Pancreas (tissue), 10 donors: Measurements from ENCODE around the gene PRDM15. TPM values are rescaled to one million over a fixed set of nuclear protein-coding genes. Genes with fewer than 3 reads are reported as not detected.

Source experiments
- ATAC-seq, 4 donors: fragments of 200-7000 bp; cut with Tn5 transposase; one replicate each; pipeline versions ENCODE4 v1.8.0 to v1.9.1; 2020; ENCODE audit warnings: mild to moderate bottlenecking in 4 of 4, moderate library complexity in 4 of 4
- DNase-seq, 6 donors: peaks; one replicate each; pipeline ENCODE4 v3.0.0-alpha.2; 2020
- FAIRE-seq: peaks from 2 replicates; lab custom pipeline; 2012; peaks lifted over from hg19 to GRCh38; lab: Jason Lieb, UNC
- H3K27ac ChIP-seq, 4 donors: fragments of 200-600 bp; sonication (generic); 1 replicate in 3 of 4; 2 replicates in 1 of 4; pipeline versions ENCODE4 v1.5.0 to v1.8.0; 2020
- H3K27me3 ChIP-seq, 4 donors: fragments of 200-600 bp; one replicate each; pipeline ENCODE4 v1.8.0; 2021
- H3K36me3 ChIP-seq, 3 donors: fragments of 200-600 bp; sonication (generic) in 1 of 3; one replicate each; pipeline versions ENCODE4 v1.5.0 to v1.8.0; 2020 to 2021
- H3K4me1 ChIP-seq, 3 donors: fragments of 200-600 bp; one replicate each; pipeline ENCODE4 v1.8.0; 2021
- H3K4me3 ChIP-seq, 4 donors: fragments of 200-600 bp; sonication (generic) in 2 of 4; one replicate each; pipeline versions ENCODE4 v1.5.0 to v1.8.0; 2020 to 2021
- H3K9me3 ChIP-seq, 4 donors: fragments of 200-600 bp; one replicate each; pipeline ENCODE4 v1.8.0; 2021
- WGBS, 2 donors: extraction: QIAGEN DNeasy Blood & Tissue Kit; methylation state at CpG; one replicate each; pipeline ENCODE4 v1.1.7; 2013; 5-methylcytosine and 5-hydroxymethylcytosine counted together
- intact Hi-C, 3 donors: fragments of 100-400 bp; cut with DNase I; formaldehyde crosslinking; loops; one replicate each; pipeline versions ENCODE4 v1.11.1 to v1.14.2; 2022
- polyA plus RNA-seq, 2 donors: library from polyadenylated mRNA; stranded (reverse); fragments of 200-250 nt; gene quantifications; one replicate each; pipeline ENCODE4 v1.2.3, GENCODE V29; 2013
- total RNA-seq, 6 donors: library from RNA; stranded (reverse); fragmentation: NEBNext Ultra II Directional in 4 of 6; extraction: Animal tissue kit (Norgen Biotek cat#: 25700) in 4 of 6; gene quantifications; one replicate each; pipeline versions ENCODE4 v1.2.1 to v1.2.4, GENCODE V29; 2021 to 2023
- TF ChIP-seq, protein P1 (sequence below), 4 donors: fragments of 200-600 bp; sonication (generic) in 3 of 4; IDR thresholded peaks; one replicate each; pipeline versions ENCODE4 v1.5.0 to v1.8.0; 2021; ENCODE audit warnings: antibody characterized with exemption in 4 of 4
- donor health status: healthy with polysubstance abuse.
- donor health status: DM: no; HTN: no; CAD: no; lungs with moderate emphysema.
- donor health status: DM: no; HTN: no; CAD: no.
- donor health status: control.
- donor health status: control.
- donor health status: Bipolar disorder and iron deficiency.
- donor health status: DM: yes; HTN: yes; CAD: no.
- donor health status: DM: no; HTN: no; CAD: no.
- donor health status: DM: no; HTN: no; CAD: no.
- donor health status: DM: yes; HTN: yes; CAD: no.

PRDM15 gene
- total and polyA plus RNA-seq, 8 donors, result 1.6 to 3.9 (median 3.4) TPM

DNA sequence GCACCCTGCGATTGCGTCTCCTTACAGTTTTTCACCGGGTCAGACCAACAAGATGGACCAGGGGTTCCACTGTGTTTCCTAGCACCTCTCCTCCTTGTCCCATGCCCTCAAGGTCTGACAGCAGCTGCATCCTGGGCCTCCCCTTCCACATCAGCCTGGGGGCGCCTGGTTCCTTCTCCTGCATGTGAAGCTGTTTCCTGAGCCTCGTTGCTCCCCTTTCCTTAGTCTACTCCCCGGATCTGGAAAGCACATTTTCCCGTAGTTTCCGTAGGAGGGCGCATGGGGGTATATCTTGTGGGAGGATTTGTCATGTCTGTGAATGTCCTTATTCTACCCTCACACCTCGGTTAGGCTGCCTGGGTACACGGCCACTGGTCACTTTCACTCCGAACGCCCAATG is 6.1 kb downstream of the PRDM15 start:
- TF ChIP-seq, protein P1, sequence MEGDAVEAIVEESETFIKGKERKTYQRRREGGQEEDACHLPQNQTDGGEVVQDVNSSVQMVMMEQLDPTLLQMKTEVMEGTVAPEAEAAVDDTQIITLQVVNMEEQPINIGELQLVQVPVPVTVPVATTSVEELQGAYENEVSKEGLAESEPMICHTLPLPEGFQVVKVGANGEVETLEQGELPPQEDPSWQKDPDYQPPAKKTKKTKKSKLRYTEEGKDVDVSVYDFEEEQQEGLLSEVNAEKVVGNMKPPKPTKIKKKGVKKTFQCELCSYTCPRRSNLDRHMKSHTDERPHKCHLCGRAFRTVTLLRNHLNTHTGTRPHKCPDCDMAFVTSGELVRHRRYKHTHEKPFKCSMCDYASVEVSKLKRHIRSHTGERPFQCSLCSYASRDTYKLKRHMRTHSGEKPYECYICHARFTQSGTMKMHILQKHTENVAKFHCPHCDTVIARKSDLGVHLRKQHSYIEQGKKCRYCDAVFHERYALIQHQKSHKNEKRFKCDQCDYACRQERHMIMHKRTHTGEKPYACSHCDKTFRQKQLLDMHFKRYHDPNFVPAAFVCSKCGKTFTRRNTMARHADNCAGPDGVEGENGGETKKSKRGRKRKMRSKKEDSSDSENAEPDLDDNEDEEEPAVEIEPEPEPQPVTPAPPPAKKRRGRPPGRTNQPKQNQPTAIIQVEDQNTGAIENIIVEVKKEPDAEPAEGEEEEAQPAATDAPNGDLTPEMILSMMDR (IDR thresholded peaks at IDR 0.05), result no peak
- Histone ChIP-seq H3K4me1 (peaks cover 4 to 7% (median 6%) of the 10 kb centered on the region in 3 donors), H3K36me3 (no peaks in the 10 kb centered on the region), H3K27me3 (no peaks in the 10 kb centered on the region), H3K27ac (no peak overlapping the region), H3K9me3 (no peaks in the 10 kb centered on the region), H3K4me3 (no peak overlapping the region)
- FAIRE-seq (no peak), DNase-seq (no peak), ATAC-seq (no peak)
- intact Hi-C loops, result no loop called here
- WGBS, 2 donors, result 83 to 84% methylated on average over 13 of the region's 13 CpGs

DNA sequence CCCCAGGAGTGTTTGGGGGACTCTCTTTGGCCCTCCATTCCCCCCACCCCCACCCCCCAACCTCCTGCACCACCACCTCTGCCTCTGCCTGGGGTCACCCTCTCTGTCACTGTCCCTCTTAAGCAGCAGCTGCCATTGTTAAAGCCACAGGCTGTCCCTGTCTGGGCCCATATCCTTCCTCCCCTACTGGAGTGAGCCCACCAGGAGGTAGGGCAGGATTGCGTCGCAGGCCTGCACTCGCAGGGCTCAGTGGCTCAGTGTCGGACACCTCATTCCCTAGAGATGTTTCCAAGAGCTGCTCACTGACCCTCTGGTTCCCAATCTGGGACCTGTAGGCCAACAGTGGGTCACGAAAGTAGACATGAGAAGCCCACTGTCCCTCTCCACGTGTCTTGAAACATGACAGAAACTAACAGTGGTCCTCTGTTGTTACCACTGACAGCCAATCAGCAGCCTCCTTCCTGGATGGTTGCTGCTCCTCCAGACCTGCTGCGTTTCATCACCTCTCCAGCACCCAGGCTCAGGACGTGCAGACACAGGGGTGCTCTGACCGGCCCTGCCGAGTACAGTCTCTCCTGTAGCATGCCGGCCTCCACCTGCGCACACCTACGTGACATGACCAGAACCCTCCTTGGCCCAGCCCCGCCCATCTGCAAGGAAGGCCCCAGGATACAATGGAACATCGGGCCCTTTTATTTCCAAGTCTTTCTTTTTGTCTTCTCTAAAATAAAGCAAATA is 7.7 kb downstream of the PRDM15 start:
- no peak for DNase-seq
- no peaks in the 10 kb centered on the region for H3K4me1 ChIP-seq
- intact Hi-C loops, result no loop called here
- H3K27me3 ChIP-seq, result no peaks in the 10 kb centered on the region
- H3K4me3 ChIP-seq, result no peak overlapping the region
- no peak for FAIRE-seq
- no peak for ATAC-seq
- no peaks in the 10 kb centered on the region for H3K36me3 ChIP-seq
- H3K27ac ChIP-seq, result no peak overlapping the region
- WGBS, 2 donors, result 93 to 96% methylated on average over 15 of the region's 15 CpGs
- TF ChIP-seq, protein P1 (IDR thresholded peaks at IDR 0.05), result no peak
- no peaks in the 10 kb centered on the region for H3K9me3 ChIP-seq

DNA sequence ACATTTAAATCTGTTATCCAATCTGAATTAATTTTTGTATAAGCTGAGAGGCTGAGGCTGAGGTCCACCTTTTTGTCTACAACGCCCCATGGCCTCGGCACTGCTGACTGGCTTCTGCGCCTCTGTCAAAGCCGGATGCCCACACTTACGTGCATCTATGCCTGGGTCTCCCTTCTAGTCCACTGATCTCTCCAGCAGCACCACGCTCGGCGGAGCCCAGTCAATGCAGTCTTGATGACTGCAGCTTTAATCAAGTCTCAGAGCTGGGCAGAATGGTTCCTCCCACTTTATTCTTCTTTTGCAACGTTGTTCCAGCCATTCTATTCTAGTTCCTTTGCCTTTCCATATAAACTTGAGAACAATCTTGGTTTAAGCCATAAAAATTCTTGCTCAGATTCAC is 9.4 kb downstream of the PRDM15 start:
- no peak for FAIRE-seq
- Histone ChIP-seq H3K4me1 (no peaks in the 10 kb centered on the region), H3K4me3 (no peak overlapping the region), H3K27ac (no peak overlapping the region), H3K36me3 (no peaks in the 10 kb centered on the region), H3K27me3 (no peaks in the 10 kb centered on the region), H3K9me3 (no peaks in the 10 kb centered on the region)
- DNase-seq, result no peak
- 84 to 91% methylated on average over 9 of the region's 9 CpGs for WGBS, 2 donors
- TF ChIP-seq, protein P1 (IDR thresholded peaks at IDR 0.05), result no peak
- intact Hi-C loops, result no loop called here
- ATAC-seq, result no peak

DNA sequence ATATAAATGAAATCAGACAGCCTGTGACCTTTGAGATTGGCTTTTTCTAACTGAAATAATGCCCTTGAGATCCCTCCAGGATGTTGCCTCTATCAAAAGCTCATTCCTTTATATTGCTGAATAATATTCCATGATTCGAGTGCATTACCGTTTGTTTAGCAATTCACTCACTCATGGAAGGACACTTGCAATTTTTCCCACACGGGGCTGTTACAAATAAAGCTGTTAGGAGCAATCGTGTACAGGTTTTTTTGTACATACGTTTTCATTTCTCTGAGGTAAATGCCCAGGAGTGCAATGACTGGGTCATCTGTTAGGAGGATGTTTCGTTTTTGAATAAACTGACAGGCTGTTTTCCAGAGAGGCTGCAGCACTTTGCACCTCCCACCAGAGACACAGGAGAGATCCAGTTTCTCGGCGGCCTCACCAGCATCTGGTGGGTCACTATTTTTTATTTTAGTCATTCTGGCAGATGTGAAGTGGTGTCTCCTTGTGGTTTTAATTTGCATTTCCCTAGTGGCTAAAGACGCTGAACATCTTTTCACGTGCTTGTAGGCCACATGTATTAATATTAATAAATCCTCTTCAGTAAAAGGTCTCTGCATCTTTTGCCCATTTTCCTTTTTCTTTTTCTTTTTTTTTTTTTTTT is 11.0 kb downstream of the PRDM15 start:
- WGBS, 2 donors, result 53 to 57% methylated on average over 10 of the region's 10 CpGs

More for the DNA sequence above, 11.0 kb downstream of the PRDM15 start:
- intact Hi-C loops, result no loop called here
- no peak overlapping the region for H3K4me3 ChIP-seq
- TF ChIP-seq, protein P1 (IDR thresholded peaks at IDR 0.05), result no peak
- ATAC-seq (peak in 1 of 4 donors; percentile 10), FAIRE-seq (no peak), DNase-seq (no peak)
- H3K27me3 ChIP-seq, result no peaks in the 10 kb centered on the region
- H3K27ac ChIP-seq, result no peak overlapping the region
- H3K4me1 ChIP-seq, result peaks cover 0 to 3% (median 0%) of the 10 kb centered on the region in 3 donors
- no peaks in the 10 kb centered on the region for H3K36me3 ChIP-seq
- H3K9me3 ChIP-seq, result no peaks in the 10 kb centered on the region
